Stimulated activated CD4-positive, alpha-beta T cell treated with anti-CD3 and anti-CD28 coated beads, TNF-alpha, amount 100 ng/mL, for 48 hours (primary cell): ENCODE results near the gene KCNN3.

Experiments used
- DNase-seq, 3 donors: peaks; one replicate each; pipeline ENCODE4 v3.0.0-alpha.2; 2020; ENCODE audit warnings: low read depth in 3 of 3

Gene KCNN3

DNA sequence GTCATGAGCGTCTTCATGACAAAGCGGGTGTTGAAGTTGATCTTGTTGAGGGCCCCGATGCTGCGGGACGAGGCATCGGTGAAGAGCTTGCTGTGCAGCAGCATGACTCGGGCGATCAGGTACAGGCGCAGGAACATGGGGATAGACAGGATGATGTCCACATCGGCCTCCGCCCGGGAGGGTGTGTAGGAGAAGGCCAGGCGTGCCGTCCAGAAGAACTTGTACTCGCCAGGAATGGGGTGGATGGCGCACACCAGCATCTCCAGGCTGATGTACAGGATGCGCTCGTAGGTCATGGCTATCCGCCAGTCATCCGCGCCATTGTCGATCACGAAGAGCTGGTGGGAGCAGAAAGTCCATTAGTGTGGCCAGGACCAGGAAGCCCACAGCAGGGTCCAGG is 98.0 kb downstream of the KCNN3 start:
- DNase-seq, result no peak

DNA sequence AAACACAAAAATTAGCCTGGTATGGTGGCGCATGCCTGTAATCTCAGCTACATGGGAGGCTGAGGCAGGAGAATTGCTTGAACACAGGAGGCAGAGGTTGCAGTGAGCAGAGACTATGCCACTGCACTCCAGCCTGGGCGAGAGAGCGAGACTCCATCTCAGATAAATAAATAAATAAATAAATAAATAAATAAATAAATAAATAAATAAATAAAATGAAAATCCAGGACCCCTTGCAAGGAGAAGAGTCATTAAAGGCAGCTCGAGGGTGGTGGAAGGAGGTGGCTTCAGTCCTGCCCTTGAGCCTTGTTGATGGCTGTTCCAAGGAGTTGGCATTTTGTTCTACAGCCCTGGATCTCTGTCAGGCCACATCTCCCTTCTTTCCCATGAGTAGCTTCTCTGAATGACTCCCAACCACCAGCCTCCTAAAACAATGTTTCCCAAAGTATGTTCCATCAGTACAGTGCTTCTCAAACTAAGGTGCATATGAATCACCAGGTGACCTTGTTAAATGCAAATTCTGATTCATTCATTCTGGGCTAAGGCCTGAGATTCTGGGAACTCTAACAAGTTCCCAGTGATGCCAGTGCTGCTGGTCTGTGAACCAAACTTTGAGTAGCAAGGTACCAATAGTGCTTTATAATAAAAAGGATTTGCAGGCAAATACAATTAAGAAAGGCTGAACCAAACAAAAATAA is 99.0 kb downstream of the KCNN3 start:
- DNase-seq, result no peak

DNA sequence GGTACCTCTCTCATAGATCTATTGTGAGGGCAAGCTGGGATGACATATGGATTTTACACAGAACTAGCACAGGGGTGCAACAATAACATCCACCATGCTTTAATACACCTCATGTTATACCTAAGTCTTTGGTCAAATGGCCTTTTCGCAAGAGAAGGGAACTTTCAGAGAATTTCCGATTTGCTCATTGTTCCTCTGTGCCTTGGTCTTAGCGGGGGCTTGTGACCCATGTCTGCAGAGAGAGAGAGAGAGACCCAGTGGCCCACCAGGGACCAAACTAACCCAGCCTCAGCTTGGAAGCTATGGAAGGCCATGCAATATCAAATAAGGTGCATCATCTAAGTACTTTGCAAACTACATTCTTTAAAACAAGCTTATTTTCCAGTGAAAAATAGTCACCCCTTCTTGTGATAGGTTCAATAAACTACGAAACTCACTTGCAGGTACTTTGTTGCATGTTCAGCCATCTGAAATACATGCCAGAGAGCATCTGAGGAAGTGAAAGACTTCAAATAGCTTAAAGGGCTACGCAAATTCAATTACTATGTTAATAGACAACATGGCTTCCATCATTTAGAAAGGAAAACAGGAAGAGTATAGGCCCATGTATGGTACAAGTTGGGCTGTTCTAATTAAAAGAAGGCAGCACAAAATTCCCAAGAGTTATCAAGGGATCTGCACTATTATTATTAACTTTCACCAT is 100.7 kb downstream of the KCNN3 start:
- DNase-seq, result no peak

DNA sequence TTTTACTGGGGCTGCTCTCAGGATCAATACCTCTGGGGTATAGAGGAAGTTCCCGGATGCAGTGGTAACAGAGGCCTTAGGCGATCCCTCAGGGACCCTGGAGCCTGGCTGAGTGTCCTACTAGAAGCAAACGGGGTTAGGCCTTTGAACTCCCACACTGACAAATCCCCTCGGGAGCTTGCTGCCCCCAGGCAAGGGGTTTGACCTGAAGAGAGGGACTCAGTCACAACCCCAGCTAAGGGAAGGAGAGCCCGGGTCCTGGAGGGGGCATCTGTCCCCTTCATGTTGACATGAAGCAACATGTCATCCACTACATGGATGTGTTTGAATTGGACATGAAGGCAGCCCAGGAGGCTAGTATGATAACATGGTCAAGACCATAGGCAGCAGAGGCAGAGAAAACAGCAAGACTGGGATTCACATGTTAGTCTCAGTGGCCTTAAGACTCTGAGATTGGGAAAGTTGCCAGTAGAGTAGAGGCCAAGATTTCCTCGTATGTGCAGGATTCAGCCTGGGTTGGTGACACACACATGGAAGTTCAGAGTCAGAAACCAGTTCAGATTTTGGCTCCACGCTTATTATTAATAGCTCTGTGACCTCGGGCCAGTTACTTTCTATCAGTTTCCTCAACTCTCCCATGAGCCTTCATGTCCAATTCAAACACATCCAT is 101.5 kb downstream of the KCNN3 start:
- no peak for DNase-seq

DNA sequence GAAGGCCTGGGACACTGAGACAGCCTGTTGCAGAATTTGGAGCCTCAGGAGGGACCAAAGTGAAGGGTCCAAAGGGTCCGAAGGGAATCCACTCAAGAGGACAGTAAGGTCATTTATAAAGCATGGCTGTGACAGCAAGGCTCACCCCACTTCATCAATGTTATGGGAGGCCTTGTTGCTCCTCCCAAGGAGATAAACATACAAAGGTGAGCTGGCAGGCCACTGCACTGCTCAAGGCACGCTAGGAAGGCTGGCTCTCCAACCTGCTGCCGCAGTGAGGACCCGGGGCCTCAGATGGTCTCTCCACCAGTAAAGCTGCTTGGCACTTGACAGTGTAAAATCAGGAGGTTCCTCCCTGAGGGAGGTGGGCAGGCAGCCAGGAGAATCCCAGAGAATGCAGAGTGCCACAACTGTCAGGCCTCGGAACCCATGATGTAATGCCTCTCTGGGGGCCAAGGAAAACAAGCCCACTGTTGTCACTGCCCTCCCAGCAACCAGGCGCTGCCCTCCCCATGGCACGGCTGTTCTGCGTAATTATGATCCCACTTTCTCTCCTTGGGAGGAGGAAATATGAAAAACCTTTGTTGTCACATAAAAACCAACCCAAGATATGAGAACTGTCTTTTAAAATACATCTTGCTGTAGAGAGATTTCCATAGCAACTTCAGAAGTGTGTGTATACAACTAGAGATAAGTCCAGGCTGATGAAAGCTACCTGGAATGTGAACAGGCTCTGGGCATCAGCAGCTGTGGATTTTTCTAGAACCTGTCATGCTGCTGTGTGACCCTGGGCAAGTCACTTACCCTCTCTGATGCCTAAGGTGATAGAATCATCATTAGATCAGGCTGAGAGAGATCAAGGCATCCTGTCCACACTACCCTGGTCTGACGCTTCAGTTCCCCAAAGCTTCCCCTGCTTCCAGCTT is 102.5 kb downstream of the KCNN3 start:
- DNase-seq, result no peak

DNA sequence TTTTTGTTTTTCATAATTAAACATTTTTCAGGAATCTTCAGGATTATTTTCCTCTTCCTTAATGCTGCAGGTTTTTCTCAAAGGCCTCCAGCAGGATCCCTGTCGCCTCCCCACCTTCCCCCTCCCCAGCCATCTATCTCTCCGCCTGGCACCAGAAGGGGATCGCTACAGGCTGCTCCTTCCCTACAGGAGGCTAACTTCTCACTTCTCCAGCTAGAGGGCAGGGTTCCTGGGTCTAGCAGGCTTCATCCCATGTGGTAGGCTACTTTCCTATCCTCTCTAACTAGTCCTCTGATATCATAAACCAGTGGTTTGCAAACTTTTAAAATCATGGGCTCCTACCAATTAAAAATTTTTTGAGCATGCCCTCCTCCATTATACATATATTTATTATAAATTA is 104.1 kb downstream of the KCNN3 start:
- no peak for DNase-seq

DNA sequence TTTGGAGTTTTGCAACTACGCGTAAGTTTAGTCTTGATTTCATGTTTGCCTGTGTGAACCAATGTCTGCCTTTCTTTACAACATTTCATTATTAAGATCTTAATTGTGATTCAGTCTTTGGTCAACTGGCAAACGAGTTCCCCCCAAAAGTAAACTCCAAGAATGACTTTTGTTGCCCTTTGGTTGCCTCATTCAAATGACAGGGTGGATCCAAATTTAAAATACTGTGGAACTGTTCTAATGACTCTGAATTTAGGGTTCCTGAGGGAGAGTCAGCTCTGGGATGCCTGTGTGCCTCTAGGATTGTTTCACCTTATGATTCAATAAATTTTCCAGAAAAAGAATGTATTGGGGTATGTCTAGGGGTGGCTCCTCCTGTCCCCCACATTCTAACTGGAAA is 105.3 kb downstream of the KCNN3 start:
- DNase-seq, result no peak

DNA sequence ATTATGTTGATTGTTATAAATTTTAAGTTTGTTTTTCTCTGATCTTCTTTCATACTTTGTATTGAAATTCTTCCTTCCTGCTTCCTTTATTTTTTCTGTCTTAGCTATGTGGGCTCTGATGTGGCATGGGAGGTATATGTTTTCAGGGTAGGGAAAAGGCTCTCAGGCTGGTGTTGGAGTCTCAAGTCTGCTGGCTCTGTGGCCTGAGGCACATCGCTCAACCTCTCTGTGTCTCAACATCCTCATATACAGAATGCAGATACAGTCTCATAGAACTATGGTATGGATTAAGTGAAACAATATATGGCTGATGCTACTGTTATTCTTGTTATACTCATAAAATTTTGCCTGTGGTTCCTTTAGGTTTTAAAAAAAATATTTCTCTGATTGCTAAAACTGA is 105.9 kb downstream of the KCNN3 start:
- no peak for DNase-seq

DNA sequence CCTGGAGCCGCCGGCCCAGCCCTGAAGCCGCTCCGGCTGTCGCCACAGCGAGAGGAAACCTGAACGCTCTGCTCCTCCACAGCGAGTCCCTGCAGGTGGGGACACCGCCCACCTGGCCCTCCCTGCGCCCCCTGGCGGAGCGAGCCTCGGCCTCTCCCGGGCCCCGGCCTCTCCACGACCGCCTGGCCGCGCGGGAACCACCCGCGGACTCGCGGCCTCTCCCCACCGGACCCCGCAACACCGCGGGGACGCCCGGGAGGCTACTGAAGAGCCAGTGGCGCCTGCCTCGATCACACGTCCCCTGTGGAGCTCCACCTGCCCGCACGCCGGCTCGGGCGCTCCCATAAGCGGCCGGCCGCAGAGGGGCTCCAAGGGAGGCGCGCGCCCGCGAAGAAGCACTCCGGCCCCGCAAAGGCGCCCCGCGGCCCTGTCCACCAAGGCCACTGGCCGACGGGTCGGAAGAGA is 109.6 kb downstream of the KCNN3 start:
- DNase-seq, result peak; percentile 67 to 84 (median 68)

DNA sequence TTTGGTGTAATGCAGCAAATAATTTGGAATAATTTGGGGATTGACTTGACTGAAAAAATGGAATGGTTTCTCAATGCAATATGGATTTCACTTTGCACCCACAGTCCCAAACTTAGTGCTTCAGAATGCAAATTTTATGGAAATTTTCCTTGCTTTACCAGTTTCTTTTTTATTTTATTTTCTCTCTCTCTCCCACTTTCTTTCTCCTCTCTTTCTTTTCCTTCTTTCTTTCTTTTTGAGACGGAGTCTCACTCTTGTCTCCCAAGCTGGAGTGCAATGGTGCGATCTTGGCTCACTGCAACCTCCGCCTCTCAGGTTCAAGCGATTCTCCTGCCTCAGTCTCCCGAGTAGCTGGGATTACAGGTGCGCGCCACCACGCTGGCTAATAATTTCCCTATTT is 110.3 kb downstream of the KCNN3 start:
- no peak for DNase-seq

DNA sequence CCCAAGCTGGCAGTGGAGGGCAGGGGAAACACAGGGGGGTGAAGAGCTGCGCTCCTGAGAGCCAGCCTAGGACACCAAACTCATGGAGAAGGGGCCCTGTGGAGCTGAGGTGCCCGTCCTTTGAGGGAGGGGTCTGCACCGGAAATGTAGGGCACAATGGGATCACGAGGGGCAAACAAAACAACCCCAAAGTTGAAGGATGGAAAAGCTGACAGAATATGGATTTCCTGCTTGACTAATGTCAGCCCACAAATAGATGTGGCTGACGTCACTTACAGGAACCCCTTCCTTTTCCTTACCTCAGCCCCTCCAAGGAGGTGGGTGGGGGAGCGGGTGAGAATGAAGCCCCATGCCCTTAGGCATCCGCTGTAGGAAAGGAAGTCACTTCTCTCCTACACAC is 110.9 kb downstream of the KCNN3 start:
- peak in 2 of 3 donors; percentile 46 to 66 for DNase-seq

DNA sequence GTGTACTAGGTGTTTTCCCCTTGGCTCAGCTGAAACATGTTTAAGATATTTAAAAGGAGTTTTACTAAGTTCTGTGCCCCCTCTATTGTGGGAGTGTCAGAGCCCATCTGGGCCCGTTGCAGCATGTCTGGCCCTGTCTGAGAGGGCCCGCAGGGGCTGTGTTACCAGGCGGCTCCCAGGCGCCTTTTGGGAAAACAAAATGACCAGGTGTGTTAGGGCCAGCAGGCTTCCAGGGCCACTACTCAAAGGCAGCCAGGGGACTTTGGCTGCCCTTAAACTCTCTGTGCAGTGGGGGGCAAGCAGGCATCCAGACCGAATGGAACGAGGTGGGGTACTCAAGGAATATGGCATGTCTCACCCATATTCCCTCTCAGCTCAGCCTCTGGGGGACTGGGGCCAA is 111.7 kb downstream of the KCNN3 start:
- no peak for DNase-seq

DNA sequence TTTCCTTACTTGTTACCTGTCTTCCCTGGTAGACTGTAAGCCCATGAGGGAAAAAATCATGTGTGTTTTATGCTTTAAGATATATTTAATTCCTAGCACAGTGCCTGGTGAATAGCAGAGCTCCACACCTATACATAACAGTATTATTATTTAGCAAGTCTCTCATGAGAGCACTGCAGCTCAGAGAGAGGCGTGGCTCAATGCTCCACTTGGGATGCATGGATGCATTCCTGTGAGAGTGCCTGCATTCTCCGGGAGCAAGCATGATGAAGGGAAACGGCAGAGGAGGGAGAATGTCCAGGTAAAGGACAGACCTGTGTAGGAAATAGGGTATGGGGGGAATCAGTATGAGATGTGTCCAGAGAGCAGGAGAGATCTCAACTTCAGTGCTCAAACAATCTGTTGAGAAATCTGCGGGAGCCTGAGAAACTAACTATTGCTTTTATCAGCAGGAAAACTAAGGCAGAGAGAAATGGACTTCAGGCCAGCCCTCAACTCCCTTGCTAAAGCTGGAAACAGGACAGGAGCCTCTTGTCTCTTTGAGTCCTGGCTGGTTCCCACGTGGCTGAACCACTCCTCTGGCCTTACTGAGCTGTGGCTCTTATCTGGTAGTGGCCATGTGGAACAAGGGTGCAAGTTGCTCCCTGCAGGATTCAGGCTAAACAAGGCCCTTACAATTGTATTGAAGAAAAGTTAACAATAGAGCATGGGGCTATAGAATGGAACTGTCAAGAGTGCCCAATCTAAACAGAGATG is 113.1 kb downstream of the KCNN3 start:
- DNase-seq, result no peak

DNA sequence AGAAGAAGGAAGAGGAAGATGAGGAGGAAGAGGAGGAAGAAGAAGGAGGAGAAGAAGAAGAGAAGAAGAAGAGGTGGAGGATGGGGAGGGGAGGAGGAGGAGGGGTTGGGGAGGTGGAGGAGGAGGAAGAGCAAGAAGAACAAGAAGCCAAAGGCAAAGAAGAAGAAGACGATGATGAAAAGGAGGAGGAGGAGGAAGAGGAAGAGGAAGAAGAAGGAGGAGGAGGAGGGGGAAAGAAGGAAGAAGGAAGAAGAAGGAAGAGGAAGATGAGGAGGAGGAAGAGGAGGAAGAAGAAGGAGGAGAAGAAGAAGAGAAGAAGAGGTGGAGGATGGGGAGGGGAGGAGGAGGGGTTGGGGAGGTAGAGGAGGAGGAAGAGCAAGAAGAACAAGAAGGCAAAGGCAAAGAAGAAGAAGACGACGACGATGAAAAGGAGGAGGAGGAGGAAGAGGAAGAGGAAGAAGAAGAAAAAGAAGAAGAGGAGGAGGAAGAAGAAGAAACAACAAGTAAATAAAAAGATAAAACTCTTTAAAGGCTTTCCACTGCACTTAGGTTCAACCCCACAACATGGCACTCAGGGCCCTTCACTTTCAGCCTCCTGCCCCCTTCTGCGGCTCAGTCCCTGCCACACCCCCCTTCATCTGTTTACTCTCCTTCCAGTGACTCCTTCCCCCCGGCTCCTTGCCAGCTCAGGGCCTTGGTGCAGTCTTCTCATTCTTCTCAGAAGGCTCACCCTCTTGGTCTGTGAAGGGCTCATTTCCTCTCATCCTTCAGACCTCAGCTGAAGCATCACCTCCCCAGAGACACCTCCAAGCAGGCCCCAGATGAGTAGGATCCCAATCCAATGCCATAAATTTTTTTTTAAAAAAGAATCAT is 114.0 kb downstream of the KCNN3 start:
- DNase-seq, result no peak

DNA sequence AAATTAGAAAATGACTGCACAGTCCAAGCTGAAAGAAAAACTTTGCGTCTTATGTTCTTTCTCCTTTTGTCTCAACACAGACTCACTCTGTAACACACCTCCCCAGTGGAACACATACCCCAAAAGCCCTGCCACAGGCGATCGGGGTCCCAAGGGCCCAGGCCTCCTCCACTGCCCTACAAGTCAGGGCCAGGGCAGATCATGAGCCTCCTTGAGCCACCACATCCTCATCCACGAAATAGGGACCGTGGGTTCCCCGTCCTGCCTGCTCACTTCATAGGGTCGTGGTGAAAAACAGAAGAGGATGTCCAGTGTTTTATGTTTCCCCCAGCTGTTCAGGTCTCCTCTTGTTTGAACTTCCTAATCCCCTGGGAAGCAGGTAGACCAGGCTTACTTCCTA is 116.7 kb downstream of the KCNN3 start:
- no peak for DNase-seq

DNA sequence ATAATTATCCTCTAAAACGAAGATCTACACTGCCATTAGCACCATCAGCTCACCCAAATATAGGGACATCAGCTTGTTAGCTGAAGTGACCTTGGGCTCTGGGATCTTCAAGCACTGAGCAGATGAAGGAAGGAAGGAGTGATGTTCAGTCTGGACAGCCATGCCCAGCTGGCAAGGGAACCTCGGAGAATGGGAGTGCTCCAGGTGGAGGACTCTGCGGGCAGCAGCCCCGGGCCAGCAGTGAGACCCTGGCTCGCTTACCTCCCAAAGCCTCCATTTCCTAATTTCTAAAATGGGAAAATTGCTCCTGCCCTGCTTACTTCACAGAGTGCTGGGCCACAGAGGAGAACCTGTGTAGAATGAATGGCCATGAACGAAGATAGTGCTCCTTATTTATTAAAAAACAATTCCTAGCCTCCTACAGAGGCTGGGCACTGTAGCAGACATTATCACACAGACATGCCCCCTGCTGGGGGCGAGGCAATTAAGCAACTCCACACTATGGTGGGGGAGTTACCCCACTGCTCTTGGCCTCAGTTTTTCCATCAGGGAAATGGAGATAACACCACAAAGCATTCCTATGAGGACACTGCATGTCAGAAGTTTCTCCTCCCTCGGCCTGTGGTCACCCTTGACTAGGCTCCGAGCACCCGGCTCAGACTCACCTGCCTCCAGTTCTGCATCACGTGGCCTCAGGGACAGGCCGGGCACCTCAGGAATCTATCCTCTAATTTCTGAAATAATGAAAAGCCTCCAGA is 117.6 kb downstream of the KCNN3 start:
- no peak for DNase-seq

DNA sequence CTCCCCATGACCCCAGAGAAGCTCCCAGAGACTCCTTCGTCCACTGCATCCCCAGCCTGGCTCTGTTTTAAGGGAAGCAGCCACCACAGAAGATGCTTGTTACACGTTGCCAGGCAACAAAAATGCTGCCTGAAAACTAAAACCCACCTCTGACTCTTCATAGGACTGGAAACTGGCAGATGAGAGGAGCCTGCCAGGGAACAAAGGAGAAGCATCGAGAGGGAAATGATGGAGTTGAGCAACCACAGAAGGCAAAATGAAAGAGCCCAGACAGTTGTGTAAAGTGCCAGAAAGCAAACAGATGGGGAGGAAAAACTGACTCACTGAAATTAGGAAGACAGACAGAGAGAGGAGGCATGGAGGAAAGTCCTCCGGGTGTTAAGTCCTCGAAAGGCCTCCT is 118.4 kb downstream of the KCNN3 start:
- DNase-seq, result no peak

DNA sequence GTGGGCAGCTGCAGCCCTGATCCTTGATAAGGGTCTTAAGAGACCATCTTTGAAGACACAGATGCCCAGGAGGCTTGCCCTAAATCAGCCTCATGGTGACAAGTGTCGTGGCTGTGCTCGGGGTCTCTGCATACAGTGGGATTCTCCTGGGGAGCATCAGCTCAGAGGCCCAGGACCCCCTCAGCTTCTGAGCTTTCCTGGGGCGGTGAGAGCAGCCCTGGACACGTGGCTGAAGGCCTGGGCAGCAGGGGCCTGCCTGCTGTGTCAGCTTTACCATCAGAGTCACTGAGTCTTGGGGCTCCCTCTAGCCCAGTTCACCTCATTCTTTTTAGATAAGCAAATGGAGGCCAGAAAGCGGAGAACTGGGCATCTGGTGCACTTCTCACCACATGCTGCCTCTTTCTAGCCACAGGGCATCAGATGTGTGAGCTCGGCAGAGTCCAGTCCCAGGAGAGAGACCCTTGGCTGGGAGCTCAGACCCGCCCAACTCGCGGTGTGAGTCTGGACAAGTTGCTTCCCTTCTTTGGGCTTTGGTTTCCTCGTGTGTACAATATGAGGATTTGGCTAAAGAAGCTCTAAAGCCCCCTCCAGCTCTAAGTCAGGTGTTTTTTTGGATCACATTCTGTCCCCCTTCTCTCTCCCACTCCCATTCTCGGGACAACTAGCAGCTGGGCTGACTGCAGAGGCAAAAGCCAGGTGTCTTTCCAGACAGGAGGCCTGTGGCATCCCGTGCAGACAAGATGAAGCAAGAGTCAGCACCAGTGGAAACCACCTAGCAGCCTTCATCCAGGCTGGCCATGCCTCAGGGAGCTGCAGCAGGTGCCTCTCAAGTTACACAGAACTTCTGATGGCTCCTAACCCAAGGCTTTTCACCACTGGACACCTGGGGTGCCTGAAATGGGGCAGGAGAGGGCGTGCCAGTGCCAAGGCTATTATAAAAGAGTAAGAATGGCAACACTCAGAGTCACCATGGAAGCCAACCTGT is 119.1 kb downstream of the KCNN3 start:
- no peak for DNase-seq
